ENCODE results near the gene RNF213.

Gene RNF213

GRCh38 chr17:80259457-80260068, 1.1 kb upstream of the RNF213 start (continued):
- TF ChIP-seq ZNF660 (tag by site-specific recombination; IDR thresholded peaks at IDR 0.05) = no peak
- no peak for TF ChIP-seq RBAK (tag by site-specific recombination; IDR thresholded peaks at IDR 0.05)
- no peak for TF ChIP-seq ZIC2 (tag by site-specific recombination; IDR thresholded peaks at IDR 0.05)
- TF ChIP-seq ZNF221 (tag by site-specific recombination; IDR thresholded peaks at IDR 0.05; ENCODE audit: borderline replicate concordance) = no peak
- peak; percentile 97 for TF ChIP-seq ZNF121 (tag by site-specific recombination; IDR thresholded peaks at IDR 0.05)
- TF ChIP-seq ZNF791 (tag by site-specific recombination; IDR thresholded peaks at IDR 0.05) = no peak
- peak; percentile 26; the same call in 1 of the 2 replicates for TF ChIP-seq KLF8 (tag by site-specific recombination; IDR thresholded peaks at IDR 0.05)
- TF ChIP-seq GLI2 (tag by site-specific recombination; IDR thresholded peaks at IDR 0.05; ENCODE audit: borderline replicate concordance, low read depth) = no peak
- TF ChIP-seq ZNF416 (tag by site-specific recombination; IDR thresholded peaks at IDR 0.05) = no peak
- no peak for TF ChIP-seq ZNF692 (tag by site-specific recombination; IDR thresholded peaks at IDR 0.05)
- TF ChIP-seq ZNF580 (tag by site-specific recombination; IDR thresholded peaks at IDR 0.05) = no peak
- 0 out of 2 replicates have a peak, but pooled peaks have one; percentile 42 for TF ChIP-seq ZBTB10 (tag by site-specific recombination; IDR thresholded peaks at IDR 0.05)
- peak; percentile 22; the same call in 1 of the 2 replicates for TF ChIP-seq KLF9 (tag by site-specific recombination; IDR thresholded peaks at IDR 0.05; ENCODE audit: low read depth)
- TF ChIP-seq ZNF138 (tag by site-specific recombination; IDR thresholded peaks at IDR 0.05; ENCODE audit: borderline replicate concordance) = no peak
- no peak for TF ChIP-seq ZNF830 (tag by site-specific recombination; IDR thresholded peaks at IDR 0.05; ENCODE audit: low read depth)
- no peak for TF ChIP-seq ZNF239 (tag by site-specific recombination; IDR thresholded peaks at IDR 0.05)
- no peak for TF ChIP-seq ZNF169 (tag by site-specific recombination; IDR thresholded peaks at IDR 0.05)
- no peak for TF ChIP-seq ZNF792 (tag by site-specific recombination; IDR thresholded peaks at IDR 0.05)
- TF ChIP-seq ZNF366 (tag by site-specific recombination; conservative IDR thresholded peaks at IDR 0.05) = peak; percentile 53
- no peak for TF ChIP-seq ATF2 (tag by site-specific recombination; IDR thresholded peaks at IDR 0.05; ENCODE audit: low read depth)
- no peak for TF ChIP-seq ZNF654 (tag by site-specific recombination; IDR thresholded peaks at IDR 0.05; ENCODE audit: low read depth)
- peak; percentile 64 for TF ChIP-seq ZNF335 (tag by site-specific recombination; conservative IDR thresholded peaks at IDR 0.05)
- TF ChIP-seq PRDM10 (tag by site-specific recombination; IDR thresholded peaks at IDR 0.05) = peak; percentile 89

Measured in HEK293 (cell line).